HepG2 (cell line): ENCODE measurements around the gene DSE.

ENCODE experiments used
- CC2D1A ChIP-seq: sonication (generic); formaldehyde crosslinking; IDR thresholded peaks from 2 replicates; pipeline ENCODE4 v1.8.1; 2023; ENCODE audit warnings: mild to moderate bottlenecking, missing genetic modification reagents
- IRF2 ChIP-seq: IDR thresholded peaks from 2 replicates; pipeline ENCODE4 v1.6.1; 2018; ENCODE audit warnings: missing genetic modification reagents, missing compliant biosample characterization
- MEIS2 ChIP-seq: sonication (generic); formaldehyde crosslinking; IDR thresholded peaks from 2 replicates; pipeline ENCODE4 v1.9.0; 2021; ENCODE audit warnings: mild to moderate bottlenecking, missing genetic modification reagents
- NR2F1 ChIP-seq, 2 experiments: fragments of 450-650 bp in 1 of 2; formaldehyde crosslinking in 1 of 2; IDR thresholded peaks; 2 replicates each; pipeline versions ENCODE4 v1.5.0 to v1.6.1; 2016 to 2020; ENCODE audit warnings: mild to moderate bottlenecking in 1 of 2, missing compliant biosample characterization in 1 of 2, missing genetic modification reagents in 1 of 2, moderate library complexity in 1 of 2
- ZIK1 ChIP-seq: sonication (generic); formaldehyde crosslinking; IDR thresholded peaks from 2 replicates; pipeline ENCODE4 v1.5.0; 2020; ENCODE audit warnings: mild to moderate bottlenecking, low read depth, missing genetic modification reagents, borderline replicate concordance
- TF ChIP-seq, protein P1 (sequence below): sonication (generic); formaldehyde crosslinking; IDR thresholded peaks from 2 replicates; pipeline ENCODE4 v1.8.1; 2023; ENCODE audit warnings: missing genetic modification reagents, inconsistent platforms, borderline replicate concordance
- TF ChIP-seq, protein P2 (sequence below), 2 experiments: sonication (generic) in 1 of 2; formaldehyde crosslinking in 1 of 2; IDR thresholded peaks; 2 replicates each; pipeline versions ENCODE4 v1.5.1 to v1.6.1; 2011 to 2020; ENCODE audit warnings: borderline replicate concordance in 1 of 2, low read depth in 1 of 2, low read length in 1 of 2, mild to moderate bottlenecking in 1 of 2, missing genetic modification reagents in 1 of 2, moderate library complexity in 1 of 2

DNA sequence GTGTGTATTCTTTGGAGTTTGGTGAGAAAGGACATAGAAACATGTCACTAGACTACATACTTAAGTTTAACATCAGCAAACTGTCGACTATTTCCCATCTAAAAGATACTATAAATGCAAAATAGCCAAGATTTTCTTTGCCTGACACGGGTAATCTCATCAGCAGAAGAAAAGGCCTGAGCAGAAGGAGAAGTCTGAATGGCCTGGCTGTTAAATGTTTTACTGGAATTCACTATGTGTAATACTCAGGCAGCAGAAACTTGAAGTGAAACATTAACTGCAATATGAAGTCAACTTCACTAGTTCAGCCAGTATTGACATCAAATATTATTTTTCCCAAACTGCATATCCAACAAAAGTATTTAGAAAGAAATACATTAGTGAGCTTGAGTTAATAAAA is 6.4 kb upstream of the DSE start:
- TF ChIP-seq CC2D1A: no peak
- no peak for TF ChIP-seq IRF2 (CRISPR knock-in tag)
- TF ChIP-seq MEIS2 (CRISPR knock-in tag): no peak
- TF ChIP-seq, protein P1, sequence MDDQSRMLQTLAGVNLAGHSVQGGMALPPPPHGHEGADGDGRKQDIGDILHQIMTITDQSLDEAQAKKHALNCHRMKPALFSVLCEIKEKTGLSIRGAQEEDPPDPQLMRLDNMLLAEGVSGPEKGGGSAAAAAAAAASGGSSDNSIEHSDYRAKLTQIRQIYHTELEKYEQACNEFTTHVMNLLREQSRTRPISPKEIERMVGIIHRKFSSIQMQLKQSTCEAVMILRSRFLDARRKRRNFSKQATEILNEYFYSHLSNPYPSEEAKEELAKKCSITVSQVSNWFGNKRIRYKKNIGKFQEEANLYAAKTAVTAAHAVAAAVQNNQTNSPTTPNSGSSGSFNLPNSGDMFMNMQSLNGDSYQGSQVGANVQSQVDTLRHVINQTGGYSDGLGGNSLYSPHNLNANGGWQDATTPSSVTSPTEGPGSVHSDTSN: no peak
- TF ChIP-seq, protein P2, sequence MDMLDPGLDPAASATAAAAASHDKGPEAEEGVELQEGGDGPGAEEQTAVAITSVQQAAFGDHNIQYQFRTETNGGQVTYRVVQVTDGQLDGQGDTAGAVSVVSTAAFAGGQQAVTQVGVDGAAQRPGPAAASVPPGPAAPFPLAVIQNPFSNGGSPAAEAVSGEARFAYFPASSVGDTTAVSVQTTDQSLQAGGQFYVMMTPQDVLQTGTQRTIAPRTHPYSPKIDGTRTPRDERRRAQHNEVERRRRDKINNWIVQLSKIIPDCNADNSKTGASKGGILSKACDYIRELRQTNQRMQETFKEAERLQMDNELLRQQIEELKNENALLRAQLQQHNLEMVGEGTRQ (IDR thresholded peaks at IDR 0.05; ENCODE audit: low read depth, low read length): no peak
- TF ChIP-seq, protein P2 (CRISPR knock-in tag; IDR thresholded peaks at IDR 0.05; ENCODE audit: borderline replicate concordance): no peak
- no peak for TF ChIP-seq NR2F1 (CRISPR knock-in tag; IDR thresholded peaks at IDR 0.05)
- no peak for TF ChIP-seq ZIK1 (CRISPR knock-in tag)
